Hepatocyte (in vitro differentiated cells): ENCODE measurements around the gene BTN1A1. TPM values are rescaled to one million over a fixed set of nuclear protein-coding genes. Genes with fewer than 3 reads are reported as not detected.

Source experiments
- DNase-seq: peaks from one replicate; pipeline ENCODE4 v3.0.0-alpha.2; 2016; ENCODE audit warnings: low spot score
- H2AFZ ChIP-seq: fragments of 200-600 bp; sonication (generic); 2 replicates; pipeline ENCODE4 v1.6.0; 2016; ENCODE audit warnings: antibody characterized with exemption, mild to moderate bottlenecking
- H3K27ac ChIP-seq: fragments of 200-600 bp; sonication (generic); 2 replicates; pipeline ENCODE4 v1.5.1; 2016; ENCODE audit warnings: mild to moderate bottlenecking
- H3K27me3 ChIP-seq: fragments of 200-600 bp; sonication (generic); 2 replicates; pipeline ENCODE4 v1.6.1; 2016
- H3K36me3 ChIP-seq: fragments of 200-600 bp; sonication (generic); replicated peaks from 2 replicates; pipeline ENCODE4 v1.5.1; 2016; ENCODE audit warnings: low read depth; ENCODE audit not compliant: insufficient read depth
- H3K4me1 ChIP-seq: fragments of 200-600 bp; sonication (generic); 2 replicates; pipeline ENCODE4 v1.5.1; 2016; ENCODE audit warnings: mild to moderate bottlenecking, moderate library complexity; ENCODE audit not compliant: insufficient read depth
- H3K4me2 ChIP-seq: fragments of 200-600 bp; sonication (generic); 2 replicates; pipeline ENCODE4 v1.6.0; 2016
- H3K4me3 ChIP-seq: fragments of 200-600 bp; sonication (generic); 2 replicates; pipeline ENCODE4 v1.5.1; 2016; ENCODE audit warnings: mild to moderate bottlenecking
- H3K79me2 ChIP-seq: fragments of 200-600 bp; sonication (generic); 2 replicates; pipeline ENCODE4 v1.6.0; 2017; ENCODE audit warnings: mild to moderate bottlenecking
- H3K9me2 ChIP-seq: fragments of 200-600 bp; sonication (generic); replicated peaks from 2 replicates; pipeline ENCODE4 v1.6.0; 2017; ENCODE audit warnings: mild to moderate bottlenecking; ENCODE audit not compliant: insufficient read depth
- H3K9me3 ChIP-seq: fragments of 200-600 bp; sonication (generic); 2 replicates; pipeline ENCODE4 v1.5.1; 2016; ENCODE audit warnings: low read depth, mild to moderate bottlenecking
- H4K20me1 ChIP-seq: fragments of 200-600 bp; sonication (generic); 2 replicates; pipeline ENCODE4 v1.6.0; 2016; ENCODE audit warnings: mild to moderate bottlenecking; ENCODE audit not compliant: insufficient read depth, poor library complexity, severe bottlenecking
- CTCF ChIP-seq: fragments of 200-600 bp; sonication (generic); IDR thresholded peaks from 2 replicates; pipeline ENCODE4 v1.5.1; 2016; ENCODE audit warnings: antibody characterized with exemption, mild to moderate bottlenecking; ENCODE audit not compliant: poor library complexity
- EZH2 ChIP-seq: fragments of 200-600 bp; sonication (generic); IDR thresholded peaks from 2 replicates; pipeline ENCODE4 v1.6.1; 2016; ENCODE audit warnings: antibody characterized with exemption, mild to moderate bottlenecking, borderline replicate concordance
- EZH2phosphoT487 ChIP-seq: fragments of 200-600 bp; sonication (generic); IDR thresholded peaks from one replicate; pipeline ENCODE4 v1.6.1; 2018; ENCODE audit warnings: antibody characterized with exemption, mild to moderate bottlenecking, low read depth, moderate library complexity; ENCODE audit not compliant: unreplicated experiment, severe bottlenecking
- WGBS: methylation state at CpG from one replicate; pipeline ENCODE4 v1.1.6; 2016; ENCODE audit warnings: low lambda C conversion rate; ENCODE audit errors: missing lambda C conversion rate; 5-methylcytosine and 5-hydroxymethylcytosine counted together
- polyA plus RNA-seq: library from polyadenylated mRNA; unstranded; fragments of >200 nt; fragmentation: Nextera tagmentation; extraction: Ambion mirVana; gene quantifications from 2 replicates; pipeline ENCODE4 v1.2.1, GENCODE V29; 2016
- total RNA-seq: library from RNA; depleted of rRNA; stranded (reverse); fragments of >200 nt; gene quantifications from 2 replicates; pipeline ENCODE4 v1.2.3, GENCODE V29; 2014

The BTN1A1 gene
- total RNA-seq (0.60 and 0.84 TPM in 2 replicates), polyA plus RNA-seq (0.15 and 0.59 TPM in 2 replicates)

- Histone ChIP-seq H3K27ac (no peak within 1 kb of the TSS), H3K9me2 (no peaks in the 10 kb centered on the region), H3K36me3 (no peaks in the 10 kb centered on the region), H3K27me3 (peaks cover 26% of the 10 kb centered on the region), H3K9me3 (no peaks in the 10 kb centered on the region), H3K79me2 (no peaks in the 10 kb centered on the region), H3K4me3 (no peak within 1 kb of the TSS), H2AFZ (no peak within 1 kb of the TSS), H4K20me1 (no peaks in the 10 kb centered on the region), H3K4me2 (peak within 1 kb of the TSS; percentile 85), H3K4me1 (no peaks in the 10 kb centered on the region)
- TF ChIP-seq EZH2, result no peak
- no peak for TF ChIP-seq EZH2phosphoT487
- no peak for TF ChIP-seq CTCF
- 54% methylated on average over 2 of the region's 2 CpGs for WGBS
- no peak for DNase-seq
Measured at GRCh38 chr6:26500102-26500501, at the start of gene BTN1A1. TSS of gene BTN1A1 (plus strand) at chr6:26500303. CDS start at chr6:26501287, 984 bp downstream.

DNA sequence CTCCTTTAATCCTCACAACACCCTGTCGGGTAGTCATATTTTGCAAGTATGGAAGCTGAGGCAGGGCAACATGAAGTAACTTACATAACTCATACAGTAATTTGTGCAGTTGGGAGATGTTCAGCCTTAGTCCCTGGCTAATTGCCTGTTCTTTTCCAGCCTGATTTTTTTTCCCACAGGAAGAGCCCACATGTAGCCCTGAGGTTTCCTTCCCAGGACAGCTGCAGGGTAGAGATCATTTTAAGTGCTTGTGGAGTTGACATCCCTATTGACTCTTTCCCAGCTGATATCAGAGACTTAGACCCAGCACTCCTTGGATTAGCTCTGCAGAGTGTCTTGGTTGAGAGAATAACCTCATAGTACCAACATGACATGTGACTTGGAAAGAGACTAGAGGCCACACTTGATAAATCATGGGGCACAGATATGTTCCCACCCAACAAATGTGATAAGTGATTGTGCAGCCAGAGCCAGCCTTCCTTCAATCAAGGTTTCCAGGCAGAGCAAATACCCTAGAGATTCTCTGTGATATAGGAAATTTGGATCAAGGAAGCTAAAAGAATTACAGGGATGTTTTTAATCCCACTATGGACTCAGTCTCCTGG is 47.4 kb upstream of the BTN1A1 start:
- Histone ChIP-seq H3K79me2 (no peaks in the 10 kb centered on the region), H3K4me1 (peaks cover 5% of the 10 kb centered on the region), H3K27me3 (no peaks in the 10 kb centered on the region), H4K20me1 (no peaks in the 10 kb centered on the region), H3K4me2 (no peak overlapping the region), H3K9me3 (no peaks in the 10 kb centered on the region), H3K9me2 (no peaks in the 10 kb centered on the region), H3K27ac (no peak overlapping the region), H3K4me3 (no peak overlapping the region), H2AFZ (no peak overlapping the region), H3K36me3 (no peaks in the 10 kb centered on the region)
- TF ChIP-seq CTCF (no peak), EZH2 (no peak)
- WGBS, result 88% methylated on average over 1 of the region's 1 CpG
- no peak for DNase-seq

- no peaks in the 10 kb centered on the region for H3K27me3 ChIP-seq
- no peak overlapping the region for H3K27ac ChIP-seq
- TF ChIP-seq EZH2phosphoT487 (no peak), EZH2 (no peak), CTCF (no peak)
- no peaks in the 10 kb centered on the region for H3K36me3 ChIP-seq
- H3K9me2 ChIP-seq, result no peaks in the 10 kb centered on the region
- no peak overlapping the region for H3K4me2 ChIP-seq
- H3K4me1 ChIP-seq, result peaks cover 13% of the 10 kb centered on the region
- no peaks in the 10 kb centered on the region for H4K20me1 ChIP-seq
- no peak overlapping the region for H3K4me3 ChIP-seq
- whole genome bisulfite sequencing, result 100% methylated on average over 1 of the region's 1 CpG
- H3K9me3 ChIP-seq, result no peaks in the 10 kb centered on the region
- H2AFZ ChIP-seq, result no peak overlapping the region
- H3K79me2 ChIP-seq, result peaks cover 12% of the 10 kb centered on the region
- no peak for DNase-seq
Measured at GRCh38 chr6:26454631-26455030, 45.5 kb upstream of the BTN1A1 start.
